Transverse colon (tissue), 3 donors: ENCODE measurements around the gene MRPL24.

Experiments used
- POLR2A ChIP-seq: fragments of 450-650 bp; IDR thresholded peaks from one replicate; pipeline ENCODE4 v1.6.1; 2016; ENCODE audit warnings: antibody characterized with exemption, mild to moderate bottlenecking, moderate library complexity
- TF ChIP-seq, protein P1 (sequence below), 5 experiments: fragments of 200-600 bp in 3 of 5; fragments of 450-650 bp in 2 of 5; sonication (generic) in 3 of 5; IDR thresholded peaks; 1 replicate in 2 of 5; 2 replicates in 3 of 5; pipeline ENCODE4 v1.5.1; 2016 to 2017; ENCODE audit warnings: antibody characterized with exemption in 5 of 5, inconsistent platforms in 3 of 5, mild to moderate bottlenecking in 2 of 5, moderate library complexity in 1 of 5

DNA sequence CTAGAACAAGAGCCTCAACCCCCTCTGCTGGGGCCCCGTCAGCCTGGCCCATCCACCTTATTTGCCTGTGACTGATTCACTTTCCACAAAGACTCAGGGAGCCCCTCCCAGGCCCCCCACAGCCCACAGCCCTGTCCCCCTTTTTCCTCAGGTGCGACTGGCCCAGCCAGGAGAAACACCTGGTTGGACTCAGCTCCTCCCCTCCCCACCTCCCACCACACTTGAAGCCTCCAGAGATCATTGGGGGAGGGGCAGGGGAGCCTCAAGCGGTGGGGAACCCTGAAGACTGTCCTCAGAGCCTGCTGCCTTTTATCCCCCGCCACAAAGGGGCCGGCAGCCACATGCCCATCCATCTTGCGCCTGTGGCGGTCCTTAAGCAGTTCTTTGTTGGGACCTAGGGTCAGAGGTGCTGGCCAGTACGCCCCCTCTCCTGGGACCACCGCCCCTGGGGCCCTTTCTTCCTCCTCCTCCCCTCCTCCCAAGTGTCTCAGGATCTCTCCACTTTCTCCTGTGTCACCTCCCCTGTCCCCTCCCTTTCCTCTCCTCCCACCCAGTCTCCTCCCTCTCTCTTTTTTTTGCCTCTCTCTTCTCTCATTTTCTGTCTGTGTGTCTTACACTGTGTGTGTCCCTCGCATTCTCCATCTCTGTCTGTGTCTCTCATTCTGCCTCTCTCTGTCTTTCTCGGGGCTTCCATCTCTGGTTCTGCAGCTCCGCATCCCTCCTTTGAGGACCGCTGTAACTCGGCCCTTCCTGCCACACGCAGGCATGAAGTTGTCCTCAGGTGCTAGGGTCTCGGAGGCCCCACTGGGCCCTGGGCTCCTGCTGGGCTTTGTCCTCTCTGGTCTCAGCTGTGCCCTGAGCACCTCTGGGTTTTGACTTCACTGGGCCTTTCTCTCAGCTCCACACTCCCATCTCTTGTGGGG is 47.7 kb downstream of the MRPL24 start:
- no peak for TF ChIP-seq POLR2A
- TF ChIP-seq, protein P1, sequence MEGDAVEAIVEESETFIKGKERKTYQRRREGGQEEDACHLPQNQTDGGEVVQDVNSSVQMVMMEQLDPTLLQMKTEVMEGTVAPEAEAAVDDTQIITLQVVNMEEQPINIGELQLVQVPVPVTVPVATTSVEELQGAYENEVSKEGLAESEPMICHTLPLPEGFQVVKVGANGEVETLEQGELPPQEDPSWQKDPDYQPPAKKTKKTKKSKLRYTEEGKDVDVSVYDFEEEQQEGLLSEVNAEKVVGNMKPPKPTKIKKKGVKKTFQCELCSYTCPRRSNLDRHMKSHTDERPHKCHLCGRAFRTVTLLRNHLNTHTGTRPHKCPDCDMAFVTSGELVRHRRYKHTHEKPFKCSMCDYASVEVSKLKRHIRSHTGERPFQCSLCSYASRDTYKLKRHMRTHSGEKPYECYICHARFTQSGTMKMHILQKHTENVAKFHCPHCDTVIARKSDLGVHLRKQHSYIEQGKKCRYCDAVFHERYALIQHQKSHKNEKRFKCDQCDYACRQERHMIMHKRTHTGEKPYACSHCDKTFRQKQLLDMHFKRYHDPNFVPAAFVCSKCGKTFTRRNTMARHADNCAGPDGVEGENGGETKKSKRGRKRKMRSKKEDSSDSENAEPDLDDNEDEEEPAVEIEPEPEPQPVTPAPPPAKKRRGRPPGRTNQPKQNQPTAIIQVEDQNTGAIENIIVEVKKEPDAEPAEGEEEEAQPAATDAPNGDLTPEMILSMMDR (IDR thresholded peaks at IDR 0.05) = no peak
